Stimulated activated CD8-positive, alpha-beta memory T cell treated with anti-CD3 and anti-CD28 coated beads, Interleukin-12 subunit alpha, Interleukin-12 subunit beta, amount 100 ng/mL, for 24 hours (primary cell): Measurements from ENCODE around the gene SDR39U1.

Experiments
- DNase-seq: peaks from one replicate; pipeline ENCODE4 v3.0.0-alpha.2; 2020; ENCODE audit errors: extremely low read depth

The SDR39U1 gene

GRCh38 chr14:24390701-24391468 is 51.7 kb downstream of the SDR39U1 start:
- DNase-seq = no peak
